Keratinocyte (primary cell): ENCODE results near the gene GALNT14. TPM values are rescaled to one million over a fixed set of nuclear protein-coding genes. Genes with fewer than 3 reads are reported as not detected.

ENCODE experiments used
- DNase-seq: peaks from one replicate; pipeline ENCODE4 v3.0.0-alpha.2; 2011; ENCODE audit warnings: low read depth, missing footprints, low spot score
- FAIRE-seq: peaks from 2 replicates; lab custom pipeline; 2011; peaks lifted over from hg19 to GRCh38; lab: Jason Lieb, UNC
- H2AFZ ChIP-seq: 2 replicates; pipeline ENCODE4 v1.6.0; 2012; ENCODE audit warnings: low read length, control low read depth, inconsistent platforms; ENCODE audit not compliant: control insufficient read depth
- H3K27ac ChIP-seq: 2 replicates; pipeline ENCODE4 v1.5.1; 2011; ENCODE audit warnings: low read length; ENCODE audit not compliant: control insufficient read depth, insufficient read depth
- H3K27me3 ChIP-seq: 3 replicates; pipeline ENCODE4 v1.6.0; 2011; ENCODE audit warnings: low read length; ENCODE audit not compliant: control insufficient read depth, insufficient read depth; ENCODE audit errors: extremely low read depth
- H3K36me3 ChIP-seq, 2 experiments: 2 replicates in 1 of 2; 3 replicates in 1 of 2; pipeline ENCODE4 v1.5.1; 2011; ENCODE audit warnings: low read length in 2 of 2, mild to moderate bottlenecking in 1 of 2; ENCODE audit not compliant: control insufficient read depth in 2 of 2, insufficient read depth in 2 of 2; ENCODE audit errors: extremely low read depth in 1 of 2
- H3K4me1 ChIP-seq: 3 replicates; pipeline ENCODE4 v1.5.1; 2011; ENCODE audit warnings: low read length; ENCODE audit not compliant: control insufficient read depth, insufficient read depth; ENCODE audit errors: extremely low read depth
- H3K4me2 ChIP-seq: 3 replicates; pipeline ENCODE4 v1.6.0; 2011; ENCODE audit warnings: low read depth, low read length; ENCODE audit not compliant: control insufficient read depth, insufficient read depth; ENCODE audit errors: extremely low read depth
- H3K4me3 ChIP-seq, 3 experiments: fragments of 200-600 bp in 1 of 3; sonication (generic) in 1 of 3; 2 replicates in 2 of 3; 3 replicates in 1 of 3; pipeline ENCODE4 v1.5.1; 2011 to 2016; ENCODE audit warnings: low read length in 3 of 3, mild to moderate bottlenecking in 3 of 3, control low read depth in 2 of 3, inconsistent platforms in 1 of 3, low read depth in 1 of 3, mixed read lengths in 1 of 3, mixed run types in 1 of 3, moderate library complexity in 1 of 3; ENCODE audit not compliant: control insufficient read depth in 2 of 3, insufficient read depth in 2 of 3; ENCODE audit errors: extremely low read depth in 1 of 3
- H3K79me2 ChIP-seq: 2 replicates; pipeline ENCODE4 v1.6.0; 2012; ENCODE audit warnings: low read length; ENCODE audit not compliant: control insufficient read depth, insufficient read depth
- H3K9ac ChIP-seq: 3 replicates; pipeline ENCODE4 v1.6.0; 2011; ENCODE audit warnings: low read length; ENCODE audit not compliant: control insufficient read depth, insufficient read depth; ENCODE audit errors: extremely low read depth
- H3K9me1 ChIP-seq: 3 replicates; pipeline ENCODE4 v1.6.0; 2011; ENCODE audit warnings: low read length; ENCODE audit not compliant: control insufficient read depth, insufficient read depth; ENCODE audit errors: extremely low read depth
- H3K9me3 ChIP-seq: 2 replicates; pipeline ENCODE4 v1.5.1; 2012; ENCODE audit warnings: low read depth, low read length; ENCODE audit not compliant: control insufficient read depth
- H4K20me1 ChIP-seq: 3 replicates; pipeline ENCODE4 v1.6.0; 2011; ENCODE audit warnings: low read length; ENCODE audit not compliant: control insufficient read depth, insufficient read depth; ENCODE audit errors: extremely low read depth
- EZH2 ChIP-seq: IDR thresholded peaks from one replicate; pipeline ENCODE4 v1.6.1; 2012; ENCODE audit warnings: inconsistent platforms, mild to moderate bottlenecking, low read length, moderate library complexity
- dilution Hi-C: fragments of 300-500 bp; cut with MboI; formaldehyde crosslinking; loops from one replicate; pipeline ENCODE4 v1.7.0; 2020; ENCODE audit warnings: low sequenced_read_pairs; ENCODE audit not compliant: extremely low pct_ligation_motif_present
- polyA plus RNA-seq, 5 experiments: library from polyadenylated mRNA; depleted of rRNA in 3 of 5; stranded (reverse) in 3 of 5; stranded (forward) in 1 of 5; unstranded in 1 of 5; fragments of >200 nt; gene quantifications; 1 replicate in 1 of 5; 2 replicates in 3 of 5; 3 replicates in 1 of 5; pipeline versions ENCODE4 v1.2.1 to v1.2.3, GENCODE V29; 2011 to 2012; ENCODE audit warnings: missing spikeins in 2 of 5, low read depth in 1 of 5, low replicate concordance in 1 of 5
- TF ChIP-seq, protein P1 (sequence below), 3 experiments: IDR thresholded peaks in 1 of 3; conservative IDR thresholded peaks in 1 of 3; optimal IDR thresholded peaks in 1 of 3; 2 replicates in 2 of 3; 3 replicates in 1 of 3; pipeline versions ENCODE3 to v1.5.1; 2011; ENCODE audit warnings: low read length in 3 of 3, mild to moderate bottlenecking in 3 of 3, moderate library complexity in 2 of 3, control low read depth in 1 of 3, inconsistent platforms in 1 of 3; ENCODE audit not compliant: insufficient read depth in 2 of 3; ENCODE audit errors: extremely low read depth in 1 of 3

The GALNT14 gene
- polyA plus RNA-seq, 1 donor (not counting 4 experiments of a cell fraction or from before 2014, with no cell fraction given), result 27.4 TPM

DNA sequence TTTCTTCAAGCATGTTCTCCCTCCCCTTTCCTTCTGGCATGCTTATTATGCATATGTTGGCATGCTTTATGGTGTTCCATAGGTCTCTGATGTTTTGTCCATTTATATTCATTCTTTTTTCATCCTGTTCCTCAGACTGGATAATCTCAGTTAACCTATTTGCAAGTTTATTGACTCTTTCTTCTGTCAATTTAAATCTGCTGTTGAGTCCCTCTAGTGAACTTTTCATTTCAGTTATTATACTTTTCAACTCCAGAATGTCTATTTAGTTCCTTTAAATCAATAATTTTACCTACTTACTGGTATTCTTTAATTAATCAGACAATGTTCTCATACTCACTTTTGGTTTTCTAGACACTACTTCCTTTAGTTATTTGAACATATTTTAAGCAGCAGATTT is 101.2 kb downstream of the GALNT14 start:
- FAIRE-seq, result no peak
- Histone ChIP-seq H3K4me1 (no peaks in the 10 kb centered on the region), H2AFZ (no peak overlapping the region), H3K9me1 (peaks cover 2% of the 10 kb centered on the region), H4K20me1 (no peaks in the 10 kb centered on the region), H3K27ac (no peak overlapping the region), H3K9me3 (no peaks in the 10 kb centered on the region), H3K9ac (no peak overlapping the region), H3K4me2 (no peak overlapping the region), H3K79me2 (no peaks in the 10 kb centered on the region), H3K36me3 (no peaks in the 10 kb centered on the region), H3K4me3 (no peak overlapping the region), H3K27me3 (no peaks in the 10 kb centered on the region)
- TF ChIP-seq, protein P1, sequence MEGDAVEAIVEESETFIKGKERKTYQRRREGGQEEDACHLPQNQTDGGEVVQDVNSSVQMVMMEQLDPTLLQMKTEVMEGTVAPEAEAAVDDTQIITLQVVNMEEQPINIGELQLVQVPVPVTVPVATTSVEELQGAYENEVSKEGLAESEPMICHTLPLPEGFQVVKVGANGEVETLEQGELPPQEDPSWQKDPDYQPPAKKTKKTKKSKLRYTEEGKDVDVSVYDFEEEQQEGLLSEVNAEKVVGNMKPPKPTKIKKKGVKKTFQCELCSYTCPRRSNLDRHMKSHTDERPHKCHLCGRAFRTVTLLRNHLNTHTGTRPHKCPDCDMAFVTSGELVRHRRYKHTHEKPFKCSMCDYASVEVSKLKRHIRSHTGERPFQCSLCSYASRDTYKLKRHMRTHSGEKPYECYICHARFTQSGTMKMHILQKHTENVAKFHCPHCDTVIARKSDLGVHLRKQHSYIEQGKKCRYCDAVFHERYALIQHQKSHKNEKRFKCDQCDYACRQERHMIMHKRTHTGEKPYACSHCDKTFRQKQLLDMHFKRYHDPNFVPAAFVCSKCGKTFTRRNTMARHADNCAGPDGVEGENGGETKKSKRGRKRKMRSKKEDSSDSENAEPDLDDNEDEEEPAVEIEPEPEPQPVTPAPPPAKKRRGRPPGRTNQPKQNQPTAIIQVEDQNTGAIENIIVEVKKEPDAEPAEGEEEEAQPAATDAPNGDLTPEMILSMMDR (optimal IDR thresholded peaks at IDR 0.05 in 1 of 3, IDR thresholded peaks at IDR 0.05 in 1 of 3, conservative IDR thresholded peaks at IDR 0.05 in 1 of 3; ENCODE audit: extremely low read depth in 1 of 3, insufficient read depth in 2 of 3, low read length in 3 of 3), result no peak
- TF ChIP-seq EZH2, result no peak
- no peak for DNase-seq
- dilution Hi-C loops, result no loop called here

DNA sequence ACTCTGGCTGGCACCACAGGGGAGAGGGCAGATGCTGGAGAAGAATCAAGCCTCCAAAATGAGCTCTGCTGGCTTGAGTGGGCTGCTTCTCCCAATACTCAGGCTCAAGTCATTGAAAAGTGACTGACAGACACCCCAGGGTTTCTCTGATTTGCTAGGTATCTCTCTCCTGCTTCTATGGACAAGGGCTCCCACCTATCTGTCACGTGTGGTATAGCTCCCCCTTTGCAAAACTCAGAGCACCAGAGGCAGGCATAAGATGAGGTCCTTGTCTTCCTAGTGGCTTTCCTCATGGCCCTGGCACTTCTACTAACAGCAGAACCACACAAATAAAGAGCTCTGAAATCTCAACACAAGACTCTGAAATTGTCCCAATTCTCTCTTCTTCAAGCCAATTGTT is 105.2 kb downstream of the GALNT14 start:
- H3K9ac ChIP-seq, result no peak overlapping the region
- no peak for DNase-seq
- no peak for FAIRE-seq
- H3K36me3 ChIP-seq, result no peaks in the 10 kb centered on the region
- H3K27ac ChIP-seq, result no peak overlapping the region
- no peak overlapping the region for H3K4me3 ChIP-seq
- H3K79me2 ChIP-seq, result no peaks in the 10 kb centered on the region
- no peak overlapping the region for H3K4me2 ChIP-seq
- peaks cover 2% of the 10 kb centered on the region for H3K9me1 ChIP-seq
- H3K27me3 ChIP-seq, result no peaks in the 10 kb centered on the region
- dilution Hi-C loops, result no loop called here
- TF ChIP-seq, protein P1 (optimal IDR thresholded peaks at IDR 0.05 in 1 of 3, IDR thresholded peaks at IDR 0.05 in 1 of 3, conservative IDR thresholded peaks at IDR 0.05 in 1 of 3; ENCODE audit: extremely low read depth in 1 of 3, insufficient read depth in 2 of 3, low read length in 3 of 3), result peak in 2 of 3 experiments; percentile 19 to 20
- TF ChIP-seq EZH2, result no peak
- H3K4me1 ChIP-seq, result no peaks in the 10 kb centered on the region
- no peaks in the 10 kb centered on the region for H4K20me1 ChIP-seq
- no peak overlapping the region for H2AFZ ChIP-seq
- no peaks in the 10 kb centered on the region for H3K9me3 ChIP-seq
